Small intestine (tissue), 7 donors: ENCODE results near the gene UBB. TPM values are rescaled to one million over a fixed set of nuclear protein-coding genes. Genes with fewer than 3 reads are reported as not detected.

ENCODE experiments used
- DNase-seq, 2 donors: peaks; one replicate each; pipeline versions ENCODE4 v3.0.0 to v3.0.0-alpha.2; 2013
- FAIRE-seq: peaks from 2 replicates; lab custom pipeline; 2012; peaks lifted over from hg19 to GRCh38; lab: Jason Lieb, UNC
- H3K27ac ChIP-seq, 3 donors: one replicate each; pipeline ENCODE4 v1.5.1; 2013; ENCODE audit warnings: low read length in 2 of 3, mild to moderate bottlenecking in 2 of 3, control low read depth in 1 of 3, inconsistent platforms in 1 of 3, low read depth in 1 of 3, moderate library complexity in 1 of 3
- H3K27me3 ChIP-seq, 3 donors: one replicate each; pipeline ENCODE4 v1.6.1; 2013; ENCODE audit warnings: low read length in 3 of 3, inconsistent platforms in 1 of 3; ENCODE audit not compliant: control insufficient read depth in 3 of 3, insufficient read depth in 3 of 3
- H3K36me3 ChIP-seq, 3 donors: one replicate each; pipeline ENCODE4 v1.6.1; 2013; ENCODE audit warnings: low read length in 3 of 3, inconsistent platforms in 1 of 3, low read depth in 1 of 3, mild to moderate bottlenecking in 1 of 3, moderate library complexity in 1 of 3; ENCODE audit not compliant: control insufficient read depth in 3 of 3, insufficient read depth in 2 of 3
- H3K4me1 ChIP-seq, 3 donors: one replicate each; pipeline ENCODE4 v1.6.1; 2013; ENCODE audit warnings: low read length in 2 of 3, inconsistent platforms in 1 of 3, low read depth in 1 of 3, mild to moderate bottlenecking in 1 of 3, moderate library complexity in 1 of 3; ENCODE audit not compliant: control insufficient read depth in 3 of 3, insufficient read depth in 2 of 3
- H3K4me3 ChIP-seq, 3 donors: one replicate each; pipeline ENCODE4 v1.5.1; 2013; ENCODE audit warnings: low read length in 3 of 3, control low read depth in 1 of 3, inconsistent platforms in 1 of 3, low read depth in 1 of 3, mild to moderate bottlenecking in 1 of 3, moderate library complexity in 1 of 3
- H3K9me3 ChIP-seq, 2 donors: one replicate each; pipeline ENCODE4 v1.6.1; 2013; ENCODE audit warnings: low read depth in 1 of 2, low read length in 1 of 2; ENCODE audit not compliant: control insufficient read depth in 2 of 2, insufficient read depth in 1 of 2
- WGBS, 3 donors: extraction: QIAGEN DNeasy Blood & Tissue Kit; methylation state at CpG; one replicate each; pipeline ENCODE4 v1.1.7; 2013; 5-methylcytosine and 5-hydroxymethylcytosine counted together
- polyA plus RNA-seq, 4 donors: library from polyadenylated mRNA; stranded (reverse) in 3 of 4; unstranded in 1 of 4; fragments of 200-250 nt in 3 of 4; fragments of 120-200 nt in 1 of 4; gene quantifications; one replicate each; pipeline versions ENCODE4 v1.2.1 to v1.2.3, GENCODE V29; 2013
- donor health status: healthy with polysubstance abuse.
- donor health status: control.
- donor health status: control.
- donor health status: Bipolar disorder and iron deficiency.
- donor health status: healthy.

Gene UBB
- polyA plus RNA-seq, 4 donors: 1,011 to 2,335 (median 1,850) TPM

DNA sequence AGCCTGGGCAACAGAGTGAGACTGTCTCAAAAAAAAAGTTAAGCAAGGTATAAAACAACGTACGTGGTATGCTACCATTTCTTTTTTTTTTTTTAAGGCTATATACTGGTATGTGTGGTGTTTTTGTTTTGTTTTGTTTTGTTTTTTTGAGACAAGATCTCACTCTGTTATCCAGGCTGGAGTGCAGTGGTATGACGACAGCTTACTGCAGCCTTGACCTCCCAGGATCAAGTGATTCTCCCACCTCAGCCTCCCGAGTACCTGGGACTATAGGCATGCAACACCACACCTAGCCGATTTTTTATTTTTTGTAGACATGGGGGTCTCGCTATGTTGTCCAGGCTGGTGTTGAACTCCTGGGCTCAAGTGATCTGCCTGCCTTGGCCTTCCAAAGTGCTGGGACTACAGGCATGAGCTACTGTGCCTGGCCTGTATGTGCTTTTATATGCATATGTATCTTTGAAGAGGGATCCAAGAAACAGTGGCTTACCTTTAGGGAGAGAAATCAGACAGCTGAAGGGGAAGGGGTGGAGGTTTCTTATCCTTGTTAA, 34.1 kb upstream of the UBB start:
- Histone ChIP-seq H3K4me1 (peaks cover 0 to 2% (median 0%) of the 10 kb centered on the region in 3 donors), H3K27me3 (no peaks in the 10 kb centered on the region), H3K27ac (no peak overlapping the region), H3K36me3 (peaks cover 6 to 70% (median 18%) of the 10 kb centered on the region in 3 donors), H3K9me3 (no peaks in the 10 kb centered on the region), H3K4me3 (no peak overlapping the region)
- no peak for DNase-seq
- no peak for FAIRE-seq
- 90 to 96% (median 94%) methylated on average over 6 of the region's 6 CpGs for WGBS, 3 donors

DNA sequence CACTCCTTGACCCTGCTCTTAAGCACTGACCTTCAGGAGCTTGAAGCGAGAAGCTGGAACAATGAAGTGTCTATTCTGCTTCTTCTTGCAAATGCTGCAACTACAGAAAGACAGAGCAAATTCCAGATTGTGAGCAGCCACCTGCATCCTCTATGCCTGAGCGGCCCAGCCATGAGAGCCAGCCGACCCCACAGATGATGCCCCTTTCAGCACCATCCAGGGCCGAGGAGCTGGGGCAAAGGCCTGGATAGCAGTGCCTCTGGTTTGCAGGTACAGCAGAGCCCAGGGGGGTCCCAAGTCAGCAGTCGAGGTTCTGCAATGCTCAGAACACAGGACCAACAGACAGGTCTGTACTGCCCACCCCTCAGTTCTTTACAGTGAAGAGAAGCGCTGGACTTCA, 32.3 kb upstream of the UBB start:
- H3K4me3 ChIP-seq: no peak overlapping the region
- peaks cover 0 to 2% of the 10 kb centered on the region in 2 donors for H3K9me3 ChIP-seq
- peaks cover 6 to 53% (median 13%) of the 10 kb centered on the region in 3 donors for H3K36me3 ChIP-seq
- H3K4me1 ChIP-seq: peaks cover 0 to 2% (median 0%) of the 10 kb centered on the region in 3 donors
- FAIRE-seq (no peak), DNase-seq (no peak)
- no peaks in the 10 kb centered on the region for H3K27me3 ChIP-seq
- no peak overlapping the region for H3K27ac ChIP-seq
- 89 to 93% (median 92%) methylated on average over 6 of the region's 6 CpGs for WGBS, 3 donors

DNA sequence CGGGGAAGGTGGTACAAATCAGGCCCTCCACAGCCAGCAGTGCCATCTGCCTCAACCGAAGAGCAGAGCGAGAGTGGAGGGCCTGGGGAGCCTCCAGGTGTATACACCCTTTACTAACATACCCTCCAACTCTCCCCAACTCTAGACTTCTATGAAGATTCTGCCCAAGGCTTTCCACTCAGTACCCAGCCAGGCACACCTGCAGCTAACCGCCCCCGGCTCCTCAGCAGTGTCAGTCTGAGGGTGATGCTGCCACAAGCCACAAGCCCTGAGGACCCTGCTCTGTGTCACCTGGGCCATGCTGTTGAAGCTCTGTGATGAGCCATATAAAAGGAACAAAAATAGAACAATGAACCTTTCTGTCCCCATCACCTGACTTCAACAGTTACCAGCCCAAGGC, 31.5 kb upstream of the UBB start:
- H3K4me1 ChIP-seq: peaks cover 0 to 2% (median 0%) of the 10 kb centered on the region in 3 donors
- peaks cover 0 to 2% of the 10 kb centered on the region in 2 donors for H3K9me3 ChIP-seq
- peaks cover 6 to 44% (median 10%) of the 10 kb centered on the region in 3 donors for H3K36me3 ChIP-seq
- H3K27me3 ChIP-seq: no peaks in the 10 kb centered on the region
- DNase-seq: no peak
- no peak for FAIRE-seq
- no peak overlapping the region for H3K27ac ChIP-seq
- H3K4me3 ChIP-seq: no peak overlapping the region
- WGBS, 3 donors: 92 to 94% (median 93%) methylated on average over 5 of the region's 5 CpGs

DNA sequence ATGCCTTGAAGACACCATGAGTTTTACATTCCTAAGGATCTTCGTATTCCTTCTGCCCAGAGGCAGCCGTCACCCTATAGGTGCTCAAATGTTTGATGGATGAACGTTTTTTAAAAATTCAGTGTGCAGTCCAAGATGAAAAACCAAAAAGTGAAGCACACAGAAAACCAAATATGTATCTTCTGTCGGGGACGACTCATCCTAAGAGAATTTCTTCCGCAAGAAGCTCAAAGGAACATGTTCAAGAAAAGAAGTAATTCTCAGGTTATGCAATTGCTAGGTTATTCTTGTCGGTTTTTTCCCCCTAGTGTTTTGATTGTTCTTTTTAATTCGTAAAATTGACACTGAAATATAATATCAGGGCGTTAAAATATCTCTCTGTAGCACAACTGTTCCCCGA, 29.1 kb upstream of the UBB start:
- Histone ChIP-seq H3K27ac (peak overlapping the region in 2 of 3 donors; percentile 78 to 84), H3K36me3 (peaks cover 6 to 26% (median 10%) of the 10 kb centered on the region in 3 donors), H3K27me3 (no peaks in the 10 kb centered on the region), H3K4me3 (peak overlapping the region; percentile 80 to 94 (median 80)), H3K9me3 (peaks cover 0 to 2% of the 10 kb centered on the region in 2 donors), H3K4me1 (peaks cover 0 to 2% (median 0%) of the 10 kb centered on the region in 3 donors)
- no peak for FAIRE-seq
- 12 to 33% (median 24%) methylated on average over 10 of the region's 10 CpGs for WGBS, 3 donors
- DNase-seq: peak in 1 of 2 donors; percentile 16

DNA sequence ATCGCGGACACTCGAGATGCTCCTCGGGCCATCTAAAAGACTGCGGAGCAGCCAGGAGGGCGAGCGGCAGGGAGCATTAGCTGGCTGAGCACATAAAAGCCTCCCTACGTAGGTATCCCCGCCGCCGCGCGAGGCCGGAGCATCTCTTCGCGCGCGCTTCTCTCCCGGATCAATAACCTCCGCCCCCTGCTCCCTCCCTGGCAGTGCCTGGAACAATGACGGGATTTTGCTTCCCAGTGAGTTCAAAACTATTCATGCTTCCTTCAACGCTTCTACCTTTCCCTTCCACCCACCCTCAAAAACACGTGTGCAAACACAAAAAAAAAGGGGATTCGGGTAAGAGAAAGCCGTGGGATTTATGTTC, 28.6 kb upstream of the UBB start:
- FAIRE-seq (no peak), DNase-seq (peak; percentile 75 to 82)
- H3K27ac ChIP-seq: peak overlapping the region; percentile 78 to 84 (median 79)
- peaks cover 0 to 2% of the 10 kb centered on the region in 2 donors for H3K9me3 ChIP-seq
- H3K4me1 ChIP-seq: peaks cover 0 to 2% (median 0%) of the 10 kb centered on the region in 3 donors
- peak overlapping the region; percentile 80 to 94 (median 80) for H3K4me3 ChIP-seq
- H3K36me3 ChIP-seq: peaks cover 2 to 22% (median 10%) of the 10 kb centered on the region in 3 donors
- no peaks in the 10 kb centered on the region for H3K27me3 ChIP-seq
- 1 to 3% (median 1%) methylated on average over 21 to 25 of the region's 25 CpGs for WGBS, 3 donors

DNA sequence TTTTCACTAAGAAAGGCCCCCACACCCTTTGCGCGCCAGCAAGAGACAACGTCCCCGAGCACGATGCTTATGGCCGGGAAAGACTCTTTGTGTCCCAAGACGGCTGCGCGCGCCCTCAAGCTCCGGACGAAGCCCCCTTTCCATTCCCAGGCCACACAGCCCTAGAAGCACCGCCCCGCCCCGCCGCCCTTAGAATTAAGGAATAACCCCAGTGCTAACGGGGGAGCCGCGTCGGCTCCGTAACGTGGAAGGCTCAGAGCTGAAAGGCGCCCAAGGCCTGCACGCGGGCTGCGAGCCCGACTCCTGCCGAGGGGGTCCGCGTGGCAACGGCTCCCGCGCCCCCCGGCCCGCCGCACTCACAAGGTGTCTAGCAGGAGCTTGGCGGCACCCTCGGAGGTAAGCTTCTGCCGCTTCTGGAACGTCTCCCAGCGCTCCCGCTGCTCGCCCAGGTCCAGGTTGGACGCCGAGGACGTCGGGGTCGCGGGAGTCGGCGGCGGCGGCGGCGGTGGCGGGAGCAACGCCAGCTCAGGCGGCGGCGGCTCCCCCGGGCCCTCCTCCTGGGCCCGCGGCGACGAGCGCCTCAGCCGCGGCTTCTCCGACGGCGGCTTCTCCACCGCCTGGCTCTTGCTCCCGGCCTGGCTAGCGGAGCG, 28.1 kb upstream of the UBB start:
- 0 to 1% (median 0%) methylated on average over 37 to 75 of the region's 75 CpGs for WGBS, 3 donors
- H3K27me3 ChIP-seq: no peaks in the 10 kb centered on the region
- peak overlapping the region; percentile 80 to 94 (median 80) for H3K4me3 ChIP-seq
- FAIRE-seq: no peak
- peak overlapping the region; percentile 78 to 84 (median 79) for H3K27ac ChIP-seq
- H3K9me3 ChIP-seq: peaks cover 0 to 2% of the 10 kb centered on the region in 2 donors
- peak in 1 of 2 donors; percentile 88 for DNase-seq
- peaks cover 0 to 2% (median 0%) of the 10 kb centered on the region in 3 donors for H3K4me1 ChIP-seq
- peaks cover 2 to 21% (median 8%) of the 10 kb centered on the region in 3 donors for H3K36me3 ChIP-seq

DNA sequence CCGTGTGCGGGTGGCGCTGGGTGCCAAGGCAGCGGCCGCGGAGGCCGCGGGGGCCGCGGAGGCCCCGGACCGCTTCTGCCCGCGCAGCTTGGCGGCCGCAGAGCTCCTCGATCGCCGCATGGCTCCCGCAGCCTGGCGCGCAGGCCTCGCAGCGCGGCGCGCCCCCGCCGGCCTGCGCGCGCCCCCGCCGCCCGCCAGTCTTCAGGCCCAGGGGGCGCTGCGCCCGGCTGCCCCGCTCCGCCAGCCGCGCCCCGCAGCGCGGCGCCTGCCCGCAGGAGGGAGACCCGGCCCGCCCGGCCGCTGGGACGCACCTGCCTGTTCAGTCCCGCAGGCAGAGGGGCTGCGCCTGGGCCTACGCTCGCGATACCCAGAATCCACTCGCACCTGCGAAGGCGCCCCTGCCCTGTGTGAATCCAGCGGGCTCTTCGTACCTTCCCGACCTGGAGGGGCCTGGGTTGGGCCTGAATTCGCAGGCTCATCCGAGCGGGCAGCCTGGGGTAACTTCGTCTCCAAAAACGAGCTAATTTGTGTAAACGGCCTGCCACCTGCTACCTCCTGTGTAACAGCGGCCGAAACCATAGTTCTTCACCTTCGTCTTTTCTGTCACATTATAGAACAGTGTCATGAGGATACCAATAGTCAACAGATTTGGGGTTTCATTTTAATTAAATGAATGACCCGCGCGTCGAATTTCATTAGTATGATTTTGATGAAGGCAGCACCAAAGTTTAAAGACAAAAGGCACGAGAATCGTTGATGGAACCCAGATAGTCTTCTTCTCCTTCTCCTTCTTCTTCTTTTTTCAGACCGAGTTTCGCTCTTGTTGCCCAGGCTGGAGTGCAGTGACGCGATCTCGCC, 27.3 kb upstream of the UBB start, which contains the start of gene CENPV:
Gene CENPV (minus strand): TSS at position 153 of the 858 bp plus-strand sequence. CDS start 33 bp downstream, at position 120.
- FAIRE-seq (no peak), DNase-seq (peak in 1 of 2 donors; percentile 59)
- H3K27ac ChIP-seq: peak within 1 kb of the TSS; percentile 78 to 84 (median 79)
- H3K4me3 ChIP-seq: peak within 1 kb of the TSS; percentile 80 to 94 (median 80)
- peaks cover 2 to 15% (median 5%) of the 10 kb centered on the region in 3 donors for H3K36me3 ChIP-seq
- H3K4me1 ChIP-seq: peaks cover 0 to 2% (median 0%) of the 10 kb centered on the region in 3 donors
- H3K9me3 ChIP-seq: peaks cover 0 to 2% of the 10 kb centered on the region in 2 donors
- H3K27me3 ChIP-seq: no peaks in the 10 kb centered on the region
- 15 to 43% (median 31%) methylated on average over 31 to 83 of the region's 83 CpGs for WGBS, 3 donors

DNA sequence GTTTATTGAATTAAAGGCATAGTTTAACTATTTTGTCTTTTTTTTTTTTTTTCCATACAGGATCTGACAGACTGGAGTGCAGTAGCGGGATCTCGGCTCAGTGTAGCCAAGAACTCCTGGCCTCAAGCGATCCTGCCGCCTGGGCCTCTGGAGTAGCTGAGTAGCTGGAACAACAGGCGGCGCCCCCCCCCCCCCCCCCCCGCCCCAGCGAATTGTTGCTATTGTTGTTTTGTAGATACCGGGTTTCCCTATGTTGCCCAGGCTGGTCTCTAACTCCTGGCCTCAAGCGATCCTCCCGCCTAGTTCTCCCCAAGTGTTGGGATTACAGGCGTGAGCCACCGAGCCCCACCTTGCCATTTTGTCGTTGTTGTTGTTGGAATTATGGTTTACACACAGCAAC, 26.3 kb upstream of the UBB start:
- H3K27ac ChIP-seq: no peak overlapping the region
- peaks cover 0 to 8% (median 0%) of the 10 kb centered on the region in 3 donors for H3K36me3 ChIP-seq
- peaks cover 0 to 2% (median 0%) of the 10 kb centered on the region in 3 donors for H3K4me1 ChIP-seq
- no peaks in the 10 kb centered on the region for H3K27me3 ChIP-seq
- FAIRE-seq: no peak
- H3K4me3 ChIP-seq: no peak overlapping the region
- no peak for DNase-seq
- peaks cover 0 to 2% of the 10 kb centered on the region in 2 donors for H3K9me3 ChIP-seq
- 91 to 98% (median 95%) methylated on average over 12 to 14 of the region's 14 CpGs for WGBS, 3 donors
